ENCODE results near the gene DYNC1H1.

The DYNC1H1 gene

DNA sequence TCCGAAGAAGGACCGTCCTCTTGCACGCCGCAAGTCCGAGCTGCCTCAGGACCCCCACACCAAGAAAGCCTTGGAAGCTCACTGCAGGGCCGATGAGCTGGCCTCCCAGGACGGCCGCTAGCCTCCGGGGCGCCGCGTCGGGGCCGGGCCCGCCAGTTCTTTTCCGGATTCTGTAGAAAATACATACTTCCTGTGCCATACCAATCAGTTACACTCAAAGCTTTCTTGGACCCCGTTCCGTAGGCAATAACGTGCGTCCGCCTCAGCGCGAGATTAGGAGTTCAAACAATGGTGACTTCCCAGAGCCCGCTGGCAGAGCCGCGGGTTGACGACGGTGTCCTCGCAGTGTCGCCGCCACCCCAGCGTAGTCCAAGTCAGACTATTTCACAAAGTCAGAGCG is 39.2 kb upstream of the DYNC1H1 start:
- no peak for DNase-seq (ENCODE audit: low spot score)
- no CpG with 5 or more reads among the region's 33 CpGs for WGBS, 2 donors (ENCODE audit: extremely low coverage in 2 of 2, insufficient read length in 2 of 2, insufficient replicate concordance in 1 of 2)

DNA sequence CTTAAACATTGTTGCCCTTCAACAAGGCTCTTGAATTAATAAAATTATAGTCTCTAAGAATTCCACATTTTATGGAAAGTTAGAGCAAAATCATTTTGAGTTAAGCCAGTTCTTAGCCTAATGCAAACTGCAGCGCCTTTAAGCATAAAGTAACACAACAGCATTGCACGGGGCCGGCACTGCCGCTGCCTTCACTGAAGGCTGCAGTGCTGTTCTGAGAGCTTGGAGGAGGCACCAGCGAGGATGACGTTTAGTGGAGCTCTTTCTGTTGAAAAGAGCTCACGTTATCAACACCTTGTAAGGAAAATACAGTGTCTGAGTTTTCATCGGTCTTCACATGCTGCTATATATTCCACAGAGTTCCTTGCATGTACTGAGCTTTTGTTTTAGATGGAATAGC is 38.3 kb upstream of the DYNC1H1 start:
- H3K14ac ChIP-seq (ENCODE audit: low read length): no peak overlapping the region
- H2BK15ac ChIP-seq (ENCODE audit: low read length): no peak overlapping the region
- no peak overlapping the region for H2BK12ac ChIP-seq (ENCODE audit: low read length)
- no peaks in the 10 kb centered on the region for H3K79me1 ChIP-seq (ENCODE audit: low read depth, low read length)
- no peak overlapping the region for H4K91ac ChIP-seq (ENCODE audit: low read depth, low read length, poor library complexity)
- H3K27me3 ChIP-seq (ENCODE audit: control insufficient read depth in 3 of 3, insufficient read depth in 3 of 3, low read depth in 1 of 3, low read length in 3 of 3): no peaks in the 10 kb centered on the region
- peaks cover 4 to 38% of the 10 kb centered on the region in 2 donors for H3K36me3 ChIP-seq (replicated peaks in 1 of 2; ENCODE audit: control insufficient read depth in 2 of 2, insufficient read depth in 2 of 2, low read length in 2 of 2)
- no peak overlapping the region for H3K23ac ChIP-seq (ENCODE audit: low read depth, low read length, poor library complexity)
- H3K4me2 ChIP-seq (ENCODE audit: insufficient read depth, low read length, poor library complexity, severe bottlenecking): no peak overlapping the region
- H2BK5ac ChIP-seq (ENCODE audit: low read length): no peak overlapping the region
- H2AFZ ChIP-seq (ENCODE audit: low read length): no peak overlapping the region
- H2AK5ac ChIP-seq (ENCODE audit: low read depth, low read length): no peak overlapping the region
- H3K4ac ChIP-seq (ENCODE audit: low read length): no peak overlapping the region
- WGBS, 2 donors (ENCODE audit: extremely low coverage in 2 of 2, insufficient read length in 2 of 2, insufficient replicate concordance in 1 of 2): no CpG with 5 or more reads among the region's 8 CpGs
- no peak overlapping the region for H2BK120ac ChIP-seq (ENCODE audit: low read depth, low read length)
- no peak overlapping the region for H3K9ac ChIP-seq (ENCODE audit: low read depth, low read length, poor library complexity)
- no peak for DNase-seq (ENCODE audit: low spot score)
- no peaks in the 10 kb centered on the region for H3K4me1 ChIP-seq (ENCODE audit: control insufficient read depth in 2 of 2, insufficient read depth in 1 of 2, low read depth in 1 of 2, low read length in 2 of 2)
- H3K4me3 ChIP-seq (ENCODE audit: low read length in 2 of 2): no peak overlapping the region
- H3K9me3 ChIP-seq (replicated peaks in 1 of 2; ENCODE audit: control insufficient read depth in 2 of 2, insufficient read depth in 1 of 2, low read depth in 1 of 2, low read length in 2 of 2): no peaks in the 10 kb centered on the region
- no peak overlapping the region for H3K18ac ChIP-seq (ENCODE audit: low read length)
- H4K8ac ChIP-seq (ENCODE audit: low read depth, low read length): no peak overlapping the region
- no peak overlapping the region for H3K27ac ChIP-seq (replicated peaks; ENCODE audit: low read length)

More for the DNA sequence above, 39.2 kb upstream of the DYNC1H1 start:
- Histone ChIP-seq H3K4me3 (ENCODE audit: low read length in 2 of 2) (no peak overlapping the region), H3K4me2 (ENCODE audit: insufficient read depth, low read length, poor library complexity, severe bottlenecking) (no peak overlapping the region), H3K4me1 (ENCODE audit: control insufficient read depth in 2 of 2, insufficient read depth in 1 of 2, low read depth in 1 of 2, low read length in 2 of 2) (no peaks in the 10 kb centered on the region), H2AFZ (ENCODE audit: low read length) (no peak overlapping the region), H3K23ac (ENCODE audit: low read depth, low read length, poor library complexity) (no peak overlapping the region), H3K9me3 (replicated peaks in 1 of 2; ENCODE audit: control insufficient read depth in 2 of 2, insufficient read depth in 1 of 2, low read depth in 1 of 2, low read length in 2 of 2) (no peaks in the 10 kb centered on the region), H2BK15ac (ENCODE audit: low read length) (no peak overlapping the region), H2BK120ac (ENCODE audit: low read depth, low read length) (no peak overlapping the region), H2BK5ac (ENCODE audit: low read length) (no peak overlapping the region), H3K18ac (ENCODE audit: low read length) (no peak overlapping the region), H3K27me3 (ENCODE audit: control insufficient read depth in 3 of 3, insufficient read depth in 3 of 3, low read depth in 1 of 3, low read length in 3 of 3) (no peaks in the 10 kb centered on the region), H3K79me1 (ENCODE audit: low read depth, low read length) (no peaks in the 10 kb centered on the region), H3K4ac (ENCODE audit: low read length) (no peak overlapping the region), H2AK5ac (ENCODE audit: low read depth, low read length) (no peak overlapping the region), H3K14ac (ENCODE audit: low read length) (no peak overlapping the region), H3K27ac (replicated peaks; ENCODE audit: low read length) (no peak overlapping the region), H4K8ac (ENCODE audit: low read depth, low read length) (no peak overlapping the region), H4K91ac (ENCODE audit: low read depth, low read length, poor library complexity) (no peak overlapping the region), H3K36me3 (replicated peaks in 1 of 2; ENCODE audit: control insufficient read depth in 2 of 2, insufficient read depth in 2 of 2, low read length in 2 of 2) (peaks cover 4 to 43% of the 10 kb centered on the region in 2 donors), H3K9ac (ENCODE audit: low read depth, low read length, poor library complexity) (no peak overlapping the region), H2BK12ac (ENCODE audit: low read length) (no peak overlapping the region)

DNA sequence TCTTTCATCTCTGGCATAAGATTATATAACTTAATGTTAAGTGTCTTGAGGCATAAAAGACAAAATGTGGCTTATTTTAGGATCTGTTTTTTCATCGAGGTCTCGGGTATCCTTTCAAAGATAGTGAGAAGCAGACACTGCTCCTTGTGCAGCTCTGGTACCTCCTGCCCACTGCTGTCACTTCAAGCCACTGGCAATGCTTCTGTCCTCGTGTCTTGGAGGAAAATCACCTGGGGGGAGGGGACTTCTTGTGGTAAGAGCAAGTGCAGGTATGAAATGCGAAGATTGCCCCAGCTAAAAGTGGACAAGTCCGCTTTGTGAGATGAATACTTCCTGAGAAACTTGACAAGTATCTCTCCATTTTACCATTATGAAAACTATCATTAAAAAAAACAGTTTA is 37.8 kb upstream of the DYNC1H1 start:
- Histone ChIP-seq H3K4me1 (ENCODE audit: control insufficient read depth in 2 of 2, insufficient read depth in 1 of 2, low read depth in 1 of 2, low read length in 2 of 2) (no peaks in the 10 kb centered on the region), H3K23ac (ENCODE audit: low read depth, low read length, poor library complexity) (no peak overlapping the region), H2BK12ac (ENCODE audit: low read length) (no peak overlapping the region), H3K27me3 (ENCODE audit: control insufficient read depth in 3 of 3, insufficient read depth in 3 of 3, low read depth in 1 of 3, low read length in 3 of 3) (no peaks in the 10 kb centered on the region), H4K8ac (ENCODE audit: low read depth, low read length) (no peak overlapping the region), H3K9ac (ENCODE audit: low read depth, low read length, poor library complexity) (no peak overlapping the region), H2BK5ac (ENCODE audit: low read length) (no peak overlapping the region), H2AK5ac (ENCODE audit: low read depth, low read length) (no peak overlapping the region), H3K4me2 (ENCODE audit: insufficient read depth, low read length, poor library complexity, severe bottlenecking) (no peak overlapping the region), H3K36me3 (replicated peaks in 1 of 2; ENCODE audit: control insufficient read depth in 2 of 2, insufficient read depth in 2 of 2, low read length in 2 of 2) (peaks cover 4 to 33% of the 10 kb centered on the region in 2 donors), H2BK15ac (ENCODE audit: low read length) (no peak overlapping the region), H3K9me3 (replicated peaks in 1 of 2; ENCODE audit: control insufficient read depth in 2 of 2, insufficient read depth in 1 of 2, low read depth in 1 of 2, low read length in 2 of 2) (no peaks in the 10 kb centered on the region), H4K91ac (ENCODE audit: low read depth, low read length, poor library complexity) (no peak overlapping the region), H3K27ac (replicated peaks; ENCODE audit: low read length) (no peak overlapping the region), H3K18ac (ENCODE audit: low read length) (no peak overlapping the region), H3K4ac (ENCODE audit: low read length) (no peak overlapping the region), H2AFZ (ENCODE audit: low read length) (no peak overlapping the region), H2BK120ac (ENCODE audit: low read depth, low read length) (no peak overlapping the region), H3K14ac (ENCODE audit: low read length) (no peak overlapping the region), H3K4me3 (ENCODE audit: low read length in 2 of 2) (no peak overlapping the region), H3K79me1 (ENCODE audit: low read depth, low read length) (no peaks in the 10 kb centered on the region)
- no peak for DNase-seq (ENCODE audit: low spot score)
- no CpG with 5 or more reads among the region's 5 CpGs for WGBS, 2 donors (ENCODE audit: extremely low coverage in 2 of 2, insufficient read length in 2 of 2, insufficient replicate concordance in 1 of 2)

DNA sequence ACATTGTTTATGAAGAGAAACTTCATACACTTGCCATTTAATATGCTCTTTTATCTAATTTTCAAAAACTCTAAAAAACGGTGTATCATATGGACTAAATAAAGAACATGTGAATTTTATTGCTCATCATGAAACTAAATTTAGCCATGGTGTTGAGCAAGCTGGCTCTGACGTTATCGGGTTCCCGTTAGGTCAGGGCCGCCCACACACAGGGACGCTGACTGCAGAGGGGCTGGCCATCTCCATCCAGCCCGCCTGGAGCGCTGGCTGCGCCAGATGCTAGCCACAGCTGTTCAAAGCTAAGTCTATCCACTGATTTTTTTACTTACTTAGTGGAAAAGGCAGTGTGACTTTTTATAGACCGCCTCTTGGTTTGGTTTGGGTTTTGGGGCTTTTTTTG is 36.5 kb upstream of the DYNC1H1 start:
- DNase-seq (ENCODE audit: low spot score): no peak
- Histone ChIP-seq H3K27ac (replicated peaks; ENCODE audit: low read length) (no peak overlapping the region), H4K8ac (ENCODE audit: low read depth, low read length) (no peak overlapping the region), H3K79me1 (ENCODE audit: low read depth, low read length) (no peaks in the 10 kb centered on the region), H2BK120ac (ENCODE audit: low read depth, low read length) (no peak overlapping the region), H2AFZ (ENCODE audit: low read length) (no peak overlapping the region), H3K4me3 (ENCODE audit: low read length in 2 of 2) (no peak overlapping the region), H3K36me3 (replicated peaks in 1 of 2; ENCODE audit: control insufficient read depth in 2 of 2, insufficient read depth in 2 of 2, low read length in 2 of 2) (peaks cover 3 to 29% of the 10 kb centered on the region in 2 donors), H3K9ac (ENCODE audit: low read depth, low read length, poor library complexity) (no peak overlapping the region), H2AK5ac (ENCODE audit: low read depth, low read length) (no peak overlapping the region), H2BK15ac (ENCODE audit: low read length) (no peak overlapping the region), H3K4me2 (ENCODE audit: insufficient read depth, low read length, poor library complexity, severe bottlenecking) (no peak overlapping the region), H3K27me3 (ENCODE audit: control insufficient read depth in 3 of 3, insufficient read depth in 3 of 3, low read depth in 1 of 3, low read length in 3 of 3) (no peaks in the 10 kb centered on the region), H4K91ac (ENCODE audit: low read depth, low read length, poor library complexity) (no peak overlapping the region), H3K14ac (ENCODE audit: low read length) (no peak overlapping the region), H3K18ac (ENCODE audit: low read length) (no peak overlapping the region), H2BK5ac (ENCODE audit: low read length) (no peak overlapping the region), H3K23ac (ENCODE audit: low read depth, low read length, poor library complexity) (no peak overlapping the region), H3K4me1 (ENCODE audit: control insufficient read depth in 2 of 2, insufficient read depth in 1 of 2, low read depth in 1 of 2, low read length in 2 of 2) (no peaks in the 10 kb centered on the region), H3K9me3 (replicated peaks in 1 of 2; ENCODE audit: control insufficient read depth in 2 of 2, insufficient read depth in 1 of 2, low read depth in 1 of 2, low read length in 2 of 2) (no peaks in the 10 kb centered on the region), H3K4ac (ENCODE audit: low read length) (no peak overlapping the region), H2BK12ac (ENCODE audit: low read length) (no peak overlapping the region)
- WGBS, 2 donors (ENCODE audit: extremely low coverage in 2 of 2, insufficient read length in 2 of 2, insufficient replicate concordance in 1 of 2): no CpG with 5 or more reads among the region's 10 CpGs
